T-helper 1 cell (primary cell): Measurements from ENCODE around the gene GGT1.
A peak's percentile ranks its signal among the peaks of the same experiment; 100 is the strongest.
"Not testable (repeated sequence)": the region's sequence is repeated elsewhere in the genome, so short reads cannot be mapped to it uniquely, and the experiment has no call there.

Experiments
- DNase-seq, 5 donors: peaks; one replicate each; pipeline ENCODE4 v3.0.0-alpha.2; 2012 to 2020

The GGT1 gene

DNA sequence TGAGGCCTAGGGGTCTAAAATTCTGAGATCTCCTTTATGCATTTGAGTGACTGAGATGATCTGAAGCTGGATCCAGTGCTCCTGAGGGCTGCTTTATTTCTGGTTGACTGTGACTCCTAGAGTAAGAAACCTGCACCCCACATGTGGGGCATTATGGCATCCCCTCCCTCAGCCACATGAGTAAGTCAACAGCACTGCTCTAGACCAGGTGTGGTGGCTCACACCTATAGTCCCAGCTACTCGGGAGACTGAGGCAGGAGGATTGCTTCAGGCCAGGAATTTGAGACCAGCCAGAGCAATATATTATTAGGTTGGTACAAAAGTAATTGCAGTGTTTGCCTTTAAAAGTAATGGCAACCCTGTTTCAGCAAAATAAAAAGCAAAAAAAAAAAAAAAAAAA, 39.3 kb downstream of the GGT1 start:
- not testable (repeated sequence) for DNase-seq

DNA sequence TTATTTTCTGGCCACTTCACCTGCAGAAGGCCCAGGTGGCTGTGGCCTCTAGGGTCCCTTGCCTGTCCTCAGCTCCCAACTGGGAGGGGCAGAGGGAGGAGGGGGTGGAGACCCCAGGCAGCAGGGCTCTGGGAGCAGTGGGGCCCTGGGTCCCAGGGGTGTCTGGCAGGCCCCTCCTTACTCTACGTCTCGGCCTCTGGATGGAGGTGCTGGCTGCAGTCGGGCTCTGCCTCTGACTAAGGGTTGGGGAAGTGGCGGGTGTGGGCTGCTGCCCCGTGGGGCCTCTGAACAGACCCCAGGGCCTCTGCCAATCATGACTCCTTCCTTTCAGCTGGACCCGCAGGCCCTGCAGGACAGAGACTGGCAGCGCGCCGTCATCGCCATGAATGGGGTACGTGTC, 41.4 kb downstream of the GGT1 start:
- DNase-seq, result not testable (repeated sequence)

DNA sequence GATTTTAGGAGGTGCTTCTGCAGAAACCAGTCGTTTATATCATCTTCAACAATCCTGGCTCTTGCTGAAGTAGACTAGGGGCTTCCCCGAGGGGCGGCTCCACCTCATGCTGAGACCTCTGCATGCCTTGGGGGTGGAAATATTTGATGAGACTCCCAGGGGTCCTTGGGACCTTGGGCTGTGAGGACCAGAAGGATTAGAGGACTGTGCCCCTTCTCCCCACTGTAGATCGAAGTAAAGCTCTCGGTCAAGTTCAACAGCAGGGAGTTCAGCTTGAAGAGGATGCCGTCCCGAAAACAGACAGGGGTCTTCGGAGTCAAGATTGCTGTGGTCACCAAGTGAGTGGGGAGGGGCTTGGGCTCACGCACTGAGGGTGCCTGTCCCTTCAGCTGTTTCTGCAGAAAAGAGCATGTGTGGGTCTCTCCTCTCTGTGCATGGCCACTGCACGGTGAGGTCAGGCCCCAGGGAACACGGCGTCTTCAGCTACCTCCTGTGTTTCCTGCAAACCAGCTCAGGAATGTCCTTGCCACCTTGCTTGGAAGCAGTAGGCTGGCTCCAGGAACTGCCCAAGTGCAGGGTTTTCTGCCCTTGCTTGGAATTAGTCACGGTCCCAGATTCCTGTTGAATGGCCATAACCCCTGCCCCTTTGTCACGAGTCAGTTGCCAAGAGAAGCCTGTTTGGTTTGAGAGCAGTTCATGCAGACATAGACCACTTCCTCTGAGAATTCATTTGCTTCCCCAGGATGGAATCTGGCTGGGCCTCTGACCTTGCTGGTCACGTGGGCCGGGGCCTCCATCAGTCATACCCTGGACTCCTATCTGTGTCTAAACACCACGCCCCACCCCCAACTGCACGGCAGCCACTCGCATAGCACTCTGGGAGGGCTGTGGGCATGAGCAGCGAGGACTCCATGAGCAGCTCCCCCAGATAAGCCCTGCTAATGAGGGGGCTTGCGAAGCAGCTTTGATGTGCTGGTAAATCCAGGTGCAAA, 42.7 kb downstream of the GGT1 start:
- DNase-seq, result not testable (repeated sequence)

DNA sequence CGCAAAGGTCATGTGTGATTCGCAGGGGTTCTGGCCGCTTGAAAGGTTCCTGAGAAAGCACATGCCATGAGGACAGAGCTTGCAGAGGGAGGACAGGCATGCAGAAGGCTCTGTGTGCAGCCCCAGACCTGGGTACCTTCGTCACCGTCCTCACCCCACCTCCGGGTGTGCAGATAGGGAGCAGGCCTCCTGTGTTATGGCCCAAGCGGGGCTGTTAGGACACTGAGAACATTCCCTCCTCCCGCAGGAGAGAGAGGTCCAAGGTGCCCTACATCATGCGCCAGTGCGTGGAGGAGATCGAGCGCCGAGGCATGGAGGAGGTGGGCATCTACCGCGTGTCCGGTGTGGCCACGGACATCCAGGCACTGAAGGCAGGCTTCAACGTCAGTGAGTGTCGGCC, 43.8 kb downstream of the GGT1 start:
- DNase-seq, result not testable (repeated sequence)

DNA sequence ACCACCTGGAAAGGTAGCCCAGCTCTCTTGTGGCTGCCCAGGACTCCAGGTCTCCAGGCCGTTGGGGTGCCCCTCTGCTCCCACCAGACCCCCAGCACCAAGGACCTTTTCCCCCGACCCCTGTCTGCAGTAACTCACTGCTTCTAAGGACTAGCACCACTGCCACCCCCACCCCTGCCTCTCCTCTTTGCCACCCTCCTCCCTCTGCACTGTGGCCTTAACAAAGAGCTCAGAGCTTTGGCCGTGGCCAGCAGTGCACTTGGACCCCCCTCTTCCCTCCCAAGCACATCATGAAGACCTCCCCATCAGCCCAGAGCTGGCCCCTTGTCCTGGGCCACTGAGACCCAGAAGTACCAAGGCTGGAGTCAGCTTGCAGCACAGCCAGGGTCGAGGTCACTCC, 46.4 kb downstream of the GGT1 start:
- not testable (repeated sequence) for DNase-seq

DNA sequence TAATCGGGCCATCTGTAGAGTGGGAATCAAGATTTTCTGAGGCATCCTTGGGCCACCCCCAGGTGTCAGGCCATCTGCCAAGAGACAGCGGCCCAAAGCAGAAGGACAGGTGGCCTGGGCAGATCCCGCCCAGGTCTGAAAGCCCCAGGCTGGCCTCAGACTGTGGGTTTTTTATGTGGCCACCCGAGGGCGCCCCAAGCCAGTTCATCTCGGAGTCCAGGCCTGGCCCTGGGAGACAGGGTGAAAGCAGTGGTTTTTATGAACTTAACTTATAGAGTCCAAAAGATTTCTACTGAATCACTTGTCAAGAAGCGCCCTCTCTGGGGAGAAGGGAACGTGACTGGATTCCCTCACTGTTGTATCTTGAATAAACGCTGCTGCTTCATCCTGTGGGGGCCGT, 47.9 kb downstream of the GGT1 start:
- peak in 2 of 5 donors; percentile 27 to 45 for DNase-seq

DNA sequence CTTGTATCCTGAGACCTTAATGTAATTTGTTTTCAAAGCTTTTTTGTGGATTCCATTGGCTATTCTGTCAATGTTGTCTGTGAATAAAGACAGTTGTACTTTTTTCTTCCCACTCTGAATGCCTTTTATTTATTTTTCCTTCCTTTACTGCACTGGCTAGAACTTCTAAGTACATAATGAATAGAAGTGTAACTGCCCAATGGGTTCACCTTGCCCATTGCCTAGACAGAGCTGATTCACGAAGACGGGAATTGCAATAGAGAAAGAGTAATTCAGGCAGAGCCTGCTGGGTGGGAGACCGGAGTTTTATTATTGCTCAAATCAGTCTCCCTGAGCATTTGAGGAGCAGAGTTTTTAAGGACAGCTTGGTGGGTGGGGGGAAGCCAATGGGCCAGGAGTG, 62.4 kb downstream of the GGT1 start:
- DNase-seq, result not testable (repeated sequence)

DNA sequence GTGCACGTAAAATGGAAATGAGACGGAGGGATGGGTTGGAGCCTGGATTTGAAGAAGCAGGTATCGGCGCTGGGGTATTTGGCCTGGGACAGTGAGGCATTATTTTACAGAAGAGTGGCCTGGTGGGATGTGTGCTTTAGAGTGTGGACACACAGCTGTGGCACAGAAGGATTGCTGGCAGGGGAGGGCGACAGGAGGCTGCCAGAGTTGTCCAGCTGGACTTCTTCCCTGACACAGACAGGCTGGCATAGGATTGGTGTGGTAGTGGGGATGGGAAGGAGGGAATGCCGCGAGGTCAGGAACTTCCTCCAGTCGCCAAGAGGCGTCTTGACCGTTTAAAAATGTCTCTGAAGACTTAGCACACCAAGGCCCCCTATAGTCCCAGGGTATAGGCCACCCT, 64.9 kb downstream of the GGT1 start:
- DNase-seq, result not testable (repeated sequence)

DNA sequence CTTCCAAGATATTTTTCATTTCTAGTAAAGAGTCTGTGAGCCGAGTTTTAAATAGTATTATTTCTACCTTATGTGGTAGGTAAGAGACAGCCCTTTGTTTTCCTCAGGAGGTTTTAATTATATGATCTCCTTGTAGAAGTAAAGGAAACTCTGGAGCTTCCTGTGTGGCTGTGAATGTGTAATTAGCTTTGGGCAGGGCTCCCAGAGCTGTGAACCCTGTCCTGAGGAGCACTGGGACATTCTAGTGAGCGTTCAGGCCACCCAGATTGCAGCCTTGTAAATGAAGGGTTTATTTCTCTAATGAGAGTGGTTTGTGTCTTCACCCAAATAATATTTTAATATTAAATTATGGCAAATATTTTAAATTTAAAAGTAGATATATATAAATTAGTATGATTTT, 69.5 kb downstream of the GGT1 start:
- DNase-seq, result not testable (repeated sequence)
